Pancreas (tissue), 10 donors: Measurements from ENCODE around the gene PTTG1IP. TPM values are rescaled to one million over a fixed set of nuclear protein-coding genes. Genes with fewer than 3 reads are reported as not detected.

Experiments used
- ATAC-seq, 4 donors: fragments of 200-7000 bp; cut with Tn5 transposase; one replicate each; pipeline versions ENCODE4 v1.8.0 to v1.9.1; 2020; ENCODE audit warnings: mild to moderate bottlenecking in 4 of 4, moderate library complexity in 4 of 4
- DNase-seq, 6 donors: peaks; one replicate each; pipeline ENCODE4 v3.0.0-alpha.2; 2020
- FAIRE-seq: peaks from 2 replicates; lab custom pipeline; 2012; peaks lifted over from hg19 to GRCh38; lab: Jason Lieb, UNC
- H3K27ac ChIP-seq, 4 donors: fragments of 200-600 bp; sonication (generic); 1 replicate in 3 of 4; 2 replicates in 1 of 4; pipeline versions ENCODE4 v1.5.0 to v1.8.0; 2020
- H3K27me3 ChIP-seq, 4 donors: fragments of 200-600 bp; one replicate each; pipeline ENCODE4 v1.8.0; 2021
- H3K36me3 ChIP-seq, 3 donors: fragments of 200-600 bp; sonication (generic) in 1 of 3; one replicate each; pipeline versions ENCODE4 v1.5.0 to v1.8.0; 2020 to 2021
- H3K4me1 ChIP-seq, 3 donors: fragments of 200-600 bp; one replicate each; pipeline ENCODE4 v1.8.0; 2021
- H3K4me3 ChIP-seq, 4 donors: fragments of 200-600 bp; sonication (generic) in 2 of 4; one replicate each; pipeline versions ENCODE4 v1.5.0 to v1.8.0; 2020 to 2021
- H3K9me3 ChIP-seq, 4 donors: fragments of 200-600 bp; one replicate each; pipeline ENCODE4 v1.8.0; 2021
- CTCF ChIP-seq, 4 donors: fragments of 200-600 bp; sonication (generic) in 3 of 4; IDR thresholded peaks; one replicate each; pipeline versions ENCODE4 v1.5.0 to v1.8.0; 2021; ENCODE audit warnings: antibody characterized with exemption in 4 of 4
- WGBS, 2 donors: extraction: QIAGEN DNeasy Blood & Tissue Kit; methylation state at CpG; one replicate each; pipeline ENCODE4 v1.1.7; 2013; 5-methylcytosine and 5-hydroxymethylcytosine counted together
- intact Hi-C, 3 donors: fragments of 100-400 bp; cut with DNase I; formaldehyde crosslinking; loops; one replicate each; pipeline versions ENCODE4 v1.11.1 to v1.14.2; 2022
- polyA plus RNA-seq, 2 donors: library from polyadenylated mRNA; stranded (reverse); fragments of 200-250 nt; gene quantifications; one replicate each; pipeline ENCODE4 v1.2.3, GENCODE V29; 2013
- total RNA-seq, 6 donors: library from RNA; stranded (reverse); fragmentation: NEBNext Ultra II Directional in 4 of 6; extraction: Animal tissue kit (Norgen Biotek cat#: 25700) in 4 of 6; gene quantifications; one replicate each; pipeline versions ENCODE4 v1.2.1 to v1.2.4, GENCODE V29; 2021 to 2023
- donor health status: healthy with polysubstance abuse.
- donor health status: DM: no; HTN: no; CAD: no; lungs with moderate emphysema.
- donor health status: DM: no; HTN: no; CAD: no.
- donor health status: control.
- donor health status: control.
- donor health status: Bipolar disorder and iron deficiency.
- donor health status: DM: yes; HTN: yes; CAD: no.
- donor health status: DM: no; HTN: no; CAD: no.
- donor health status: DM: no; HTN: no; CAD: no.
- donor health status: DM: yes; HTN: yes; CAD: no.

PTTG1IP gene
- total and polyA plus RNA-seq, 8 donors, result 44.9 to 118 (median 60.6) TPM

DNA sequence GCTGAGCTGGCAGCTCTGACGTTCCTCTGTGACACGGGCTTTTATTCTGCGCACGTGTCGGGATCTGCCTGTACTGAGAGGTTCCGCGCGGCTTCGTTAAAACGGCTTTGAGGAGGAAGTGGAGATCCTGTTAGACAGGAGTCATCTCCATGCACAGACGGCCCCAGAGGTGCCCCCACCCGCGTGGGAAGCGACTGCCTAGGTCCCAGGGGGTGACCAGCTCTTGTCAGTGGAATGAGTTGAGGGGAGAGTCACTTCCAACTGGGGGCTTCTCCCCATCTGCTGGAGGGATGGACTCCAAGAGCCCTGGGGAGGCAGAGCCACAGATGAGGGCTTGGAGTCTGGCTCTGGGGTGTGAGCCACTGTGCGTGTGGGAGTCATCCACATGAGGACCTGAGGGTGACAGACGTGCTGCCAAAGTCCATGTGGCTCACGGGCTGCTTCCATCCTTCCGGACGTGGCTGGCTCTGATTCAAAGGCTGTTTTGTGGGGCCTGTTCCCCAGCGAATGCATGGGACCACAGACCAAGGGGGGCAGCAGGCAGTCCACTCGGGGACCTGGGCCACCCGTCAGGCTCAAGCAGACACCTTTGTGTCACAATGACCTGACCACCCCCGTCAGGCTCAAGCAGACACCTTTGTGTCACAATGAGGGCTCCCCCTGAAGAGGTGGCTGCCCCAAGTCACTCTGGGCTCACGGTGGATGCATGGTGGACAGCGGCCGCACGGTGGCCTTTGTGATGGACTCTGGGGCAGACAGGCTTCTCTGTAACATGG lies 26.8 kb downstream of the PTTG1IP start:
- DNase-seq (no peak), ATAC-seq (peak in 3 of 4 donors; percentile 25 to 67 (median 38)), FAIRE-seq (no peak)
- Histone ChIP-seq H3K4me3 (no peak overlapping the region), H3K27me3 (no peaks in the 10 kb centered on the region), H3K27ac (no peak overlapping the region), H3K36me3 (peaks cover 0 to 21% (median 17%) of the 10 kb centered on the region in 3 donors), H3K4me1 (peaks cover 0 to 9% (median 0%) of the 10 kb centered on the region in 3 donors), H3K9me3 (no peaks in the 10 kb centered on the region)
- no peak for TF ChIP-seq CTCF (IDR thresholded peaks at IDR 0.05)
- WGBS, 2 donors, result 47 to 64% methylated on average over 27 of the region's 27 CpGs
- intact Hi-C loops, result no loop called here

GRCh38 chr21:44846224-44846484 lies 27.3 kb downstream of the PTTG1IP start:
- no peak for ATAC-seq
- no peak for FAIRE-seq
- H3K4me1 ChIP-seq, result peaks cover 0 to 9% (median 0%) of the 10 kb centered on the region in 3 donors
- DNase-seq, result no peak
- H3K4me3 ChIP-seq, result peak overlapping the region in 1 of 4 donors; percentile 37
- no peak overlapping the region for H3K27ac ChIP-seq
- intact Hi-C loops, result no loop called here
- 50 to 59% methylated on average over 1 of the region's 1 CpG for WGBS, 2 donors
- H3K9me3 ChIP-seq, result no peaks in the 10 kb centered on the region
- TF ChIP-seq CTCF (IDR thresholded peaks at IDR 0.05), result no peak
- no peaks in the 10 kb centered on the region for H3K27me3 ChIP-seq
- peaks cover 0 to 19% (median 12%) of the 10 kb centered on the region in 3 donors for H3K36me3 ChIP-seq

- Histone ChIP-seq H3K27ac (no peak overlapping the region), H3K4me3 (peak overlapping the region in 1 of 4 donors; percentile 37), H3K4me1 (peaks cover 0 to 9% (median 0%) of the 10 kb centered on the region in 3 donors), H3K9me3 (no peaks in the 10 kb centered on the region), H3K27me3 (no peaks in the 10 kb centered on the region), H3K36me3 (peaks cover 0 to 13% (median 10%) of the 10 kb centered on the region in 3 donors)
- TF ChIP-seq CTCF (IDR thresholded peaks at IDR 0.05), result no peak
- ATAC-seq (peak; percentile 45 to 80 (median 66)), FAIRE-seq (no peak), DNase-seq (peak in 4 of 6 donors; percentile 41 to 72 (median 46))
- intact Hi-C loops, result no loop called here
- WGBS, 2 donors, result 12 to 15% methylated on average over 33 to 34 of the region's 34 CpGs
Measured at GRCh38 chr21:44845418-44846223, 27.9 kb downstream of the PTTG1IP start.

DNA sequence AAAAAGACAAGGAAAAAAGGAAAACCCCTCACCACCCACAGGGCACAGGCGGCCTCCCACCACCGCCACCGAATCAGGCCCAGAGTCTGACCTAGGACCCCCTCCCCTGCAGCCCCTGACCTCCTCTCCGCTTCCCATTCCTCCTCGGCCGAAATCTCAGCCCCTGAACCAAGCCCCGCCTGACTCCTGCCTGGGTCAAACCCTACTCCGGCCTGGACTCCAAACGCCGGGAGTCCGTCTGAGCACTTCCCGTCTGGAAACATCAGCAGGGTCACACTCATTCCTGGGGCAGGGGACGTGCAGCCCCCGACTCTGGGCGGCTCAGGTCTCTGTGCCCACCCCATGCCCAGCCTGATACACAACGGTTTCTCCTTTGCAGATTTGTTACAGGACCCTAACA lies 29.2 kb downstream of the PTTG1IP start:
- H3K36me3 ChIP-seq, result no peaks in the 10 kb centered on the region
- FAIRE-seq (no peak), ATAC-seq (no peak), DNase-seq (peak in 2 of 6 donors; percentile 19 to 31)
- no peak for TF ChIP-seq CTCF (IDR thresholded peaks at IDR 0.05)
- H3K27ac ChIP-seq, result no peak overlapping the region
- H3K4me3 ChIP-seq, result no peak overlapping the region
- H3K9me3 ChIP-seq, result no peaks in the 10 kb centered on the region
- H3K27me3 ChIP-seq, result no peaks in the 10 kb centered on the region
- WGBS, 2 donors, result 51 to 64% methylated on average over 16 of the region's 16 CpGs
- intact Hi-C loops, result no loop called here
- peaks cover 0 to 9% (median 0%) of the 10 kb centered on the region in 3 donors for H3K4me1 ChIP-seq
